HG03196 (cell line): ENCODE data around the gene FCSK.
"Not testable (repeated sequence)": the region's sequence is repeated elsewhere in the genome, so short reads cannot be mapped to it uniquely, and the experiment has no call there.

ENCODE experiments used
- ATAC-seq: cut with Tn5 transposase; IDR thresholded peaks from one replicate; pipeline ENCODE4 v1.9.1; 2021; ENCODE audit not compliant: unreplicated experiment

The FCSK gene

GRCh38 chr16:70454222-70455034 is at the start of gene FCSK:
FCSK (plus strand) TSS chr16:70454595; CDS start chr16:70463191, 8,596 bp downstream.
- ATAC-seq = peak; percentile 87

- not testable (repeated sequence) for ATAC-seq
Measured at GRCh38 chr16:70406104-70406503, 48.3 kb upstream of the FCSK start.

- no peak for ATAC-seq
Measured at GRCh38 chr16:70407811-70408274, 46.6 kb upstream of the FCSK start.

- no peak for ATAC-seq
Measured at GRCh38 chr16:70410734-70411133, 43.7 kb upstream of the FCSK start.

- no peak for ATAC-seq
Measured at GRCh38 chr16:70412385-70412784, 42.0 kb upstream of the FCSK start.

GRCh38 chr16:70413572-70413971 is 40.8 kb upstream of the FCSK start:
- not testable (repeated sequence) for ATAC-seq

- ATAC-seq = peak; percentile 65
Measured at GRCh38 chr16:70416748-70417616, 37.4 kb upstream of the FCSK start.

GRCh38 chr16:70417661-70418060 is 36.7 kb upstream of the FCSK start:
- ATAC-seq = no peak

- ATAC-seq = no peak
Measured at GRCh38 chr16:70418274-70418992, 36.0 kb upstream of the FCSK start.

GRCh38 chr16:70418993-70419318 is 35.4 kb upstream of the FCSK start:
- no peak for ATAC-seq

GRCh38 chr16:70419384-70420327 is 34.7 kb upstream of the FCSK start:
- ATAC-seq = no peak

- no peak for ATAC-seq
Measured at GRCh38 chr16:70421014-70421413, 33.4 kb upstream of the FCSK start.

GRCh38 chr16:70421473-70422311 is 32.7 kb upstream of the FCSK start:
- no peak for ATAC-seq

- no peak for ATAC-seq
Measured at GRCh38 chr16:70422543-70422942, 31.9 kb upstream of the FCSK start.

GRCh38 chr16:70427786-70428177 is 26.6 kb upstream of the FCSK start:
- no peak for ATAC-seq

GRCh38 chr16:70428178-70428998 is 26.0 kb upstream of the FCSK start:
- peak; percentile 26 for ATAC-seq

GRCh38 chr16:70429888-70430666 is 24.3 kb upstream of the FCSK start:
- peak; percentile 15 for ATAC-seq
